H9 (cell line): Measurements from ENCODE around the gene MED7. TPM values are rescaled to one million over a fixed set of nuclear protein-coding genes. Genes with fewer than 3 reads are reported as not detected.

Source experiments
- DNase-seq: peaks from one replicate; pipeline ENCODE4 v3.0.0-alpha.2; 2017
- H2AFZ ChIP-seq: one replicate; pipeline ENCODE4 v1.6.1; 2013; ENCODE audit warnings: mild to moderate bottlenecking, low read length, control low read depth, moderate library complexity
- H2AK5ac ChIP-seq: 2 replicates; pipeline ENCODE4 v1.6.1; 2013; ENCODE audit warnings: low read length, control low read depth, mixed read lengths; ENCODE audit not compliant: insufficient read length
- H2BK120ac ChIP-seq: one replicate; pipeline ENCODE4 v1.6.1; 2013; ENCODE audit warnings: low read depth, mild to moderate bottlenecking, low read length, control low read depth, inconsistent platforms; ENCODE audit not compliant: poor library complexity, severe bottlenecking
- H2BK12ac ChIP-seq: 2 replicates; pipeline ENCODE4 v1.6.1; 2013; ENCODE audit warnings: low read length, control low read depth, mixed read lengths, low read depth; ENCODE audit not compliant: insufficient read length
- H2BK15ac ChIP-seq: 2 replicates; pipeline ENCODE4 v1.6.1; 2013; ENCODE audit warnings: low read depth, low read length, control low read depth
- H2BK20ac ChIP-seq: one replicate; pipeline ENCODE4 v1.6.1; 2013; ENCODE audit warnings: low read depth, mild to moderate bottlenecking, low read length, control low read depth, inconsistent platforms; ENCODE audit not compliant: poor library complexity, severe bottlenecking
- H2BK5ac ChIP-seq: 2 replicates; pipeline ENCODE4 v1.6.1; 2013; ENCODE audit warnings: low read length, control low read depth, mixed read lengths; ENCODE audit not compliant: insufficient read length
- H3K14ac ChIP-seq: 2 replicates; pipeline ENCODE4 v1.6.1; 2013; ENCODE audit warnings: low read length, control low read depth; ENCODE audit not compliant: insufficient read depth
- H3K18ac ChIP-seq: 2 replicates; pipeline ENCODE4 v1.6.1; 2013; ENCODE audit warnings: low read depth, mild to moderate bottlenecking, mixed read lengths, low read length, control low read depth; ENCODE audit not compliant: insufficient read length
- H3K23ac ChIP-seq: 2 replicates; pipeline ENCODE4 v1.6.1; 2013; ENCODE audit warnings: low read length, control low read depth, mixed read lengths, low read depth; ENCODE audit not compliant: insufficient read length
- H3K23me2 ChIP-seq: 2 replicates; pipeline ENCODE4 v1.6.1; 2013; ENCODE audit warnings: low read depth, mild to moderate bottlenecking, mixed read lengths, low read length, control low read depth; ENCODE audit not compliant: insufficient read length, poor library complexity, severe bottlenecking
- H3K27ac ChIP-seq: 2 replicates; pipeline ENCODE4 v1.5.1; 2013; ENCODE audit warnings: low read length, control low read depth, mixed read lengths, low read depth; ENCODE audit not compliant: insufficient read length
- H3K27me3 ChIP-seq: 2 replicates; pipeline ENCODE4 v1.6.1; 2013; ENCODE audit warnings: low read length, control low read depth, inconsistent platforms; ENCODE audit not compliant: insufficient read depth
- H3K4ac ChIP-seq: 2 replicates; pipeline ENCODE4 v1.6.1; 2013; ENCODE audit warnings: low read depth, mild to moderate bottlenecking, control low read depth, inconsistent platforms, low read length, moderate library complexity
- H3K4me1 ChIP-seq: 2 replicates; pipeline ENCODE4 v1.6.1; 2013; ENCODE audit warnings: low read length, control low read depth, inconsistent platforms; ENCODE audit not compliant: insufficient read depth
- H3K4me2 ChIP-seq: 2 replicates; pipeline ENCODE4 v1.6.1; 2013; ENCODE audit warnings: low read length, control low read depth, mixed read lengths; ENCODE audit not compliant: insufficient read length, insufficient read depth
- H3K56ac ChIP-seq: 2 replicates; pipeline ENCODE4 v1.6.1; 2013; ENCODE audit warnings: low read depth, mild to moderate bottlenecking, mixed read lengths, low read length, control low read depth; ENCODE audit not compliant: insufficient read length
- H3K79me1 ChIP-seq: 2 replicates; pipeline ENCODE4 v1.6.1; 2013; ENCODE audit warnings: low read depth, mild to moderate bottlenecking, moderate library complexity, low read length, control low read depth, inconsistent platforms; ENCODE audit not compliant: insufficient read depth, poor library complexity, severe bottlenecking
- H3K79me2 ChIP-seq: 2 replicates; pipeline ENCODE4 v1.6.1; 2013; ENCODE audit warnings: low read length, control low read depth, inconsistent platforms; ENCODE audit not compliant: insufficient read depth
- H3K9ac ChIP-seq: 2 replicates; pipeline ENCODE4 v1.6.1; 2013; ENCODE audit warnings: low read length, control low read depth, mixed read lengths; ENCODE audit not compliant: insufficient read length; ENCODE audit errors: extremely low read depth
- H3K9me3 ChIP-seq: one replicate; pipeline ENCODE4 v1.6.1; 2013; ENCODE audit warnings: low read depth, low read length, inconsistent platforms; ENCODE audit not compliant: control insufficient read depth
- H3T11ph ChIP-seq: one replicate; pipeline ENCODE4 v1.6.1; 2013; ENCODE audit warnings: mild to moderate bottlenecking, low read length, control low read depth, inconsistent platforms
- H4K20me1 ChIP-seq: one replicate; pipeline ENCODE4 v1.6.1; 2013; ENCODE audit not compliant: control insufficient read depth, insufficient read length, insufficient read depth
- H4K5ac ChIP-seq: 2 replicates; pipeline ENCODE4 v1.6.1; 2013; ENCODE audit warnings: low read depth, mild to moderate bottlenecking, mixed read lengths, low read length, control low read depth; ENCODE audit not compliant: insufficient read length
- H4K8ac ChIP-seq: replicated peaks from 2 replicates; pipeline ENCODE4 v1.6.1; 2013; ENCODE audit warnings: low read length, control low read depth, mixed read lengths, low read depth; ENCODE audit not compliant: insufficient read length
- H4K91ac ChIP-seq: 2 replicates; pipeline ENCODE4 v1.6.1; 2013; ENCODE audit warnings: low read depth, mild to moderate bottlenecking, moderate library complexity, mixed read lengths, low read length, control low read depth; ENCODE audit not compliant: insufficient read length
- H3K27ac Mint-ChIP-seq, 3 experiments: 2 replicates in 2 of 3; 3 replicates in 1 of 3; pipeline ENCODE4 v1.8.0; 2020 to 2021; ENCODE audit warnings: mixed read lengths in 3 of 3, mild to moderate bottlenecking in 1 of 3, moderate library complexity in 1 of 3
- H3K27me3 Mint-ChIP-seq: 2 replicates; pipeline ENCODE4 v1.8.0; 2021; ENCODE audit warnings: low read depth, mild to moderate bottlenecking, moderate library complexity, mixed read lengths
- H3K36me3 Mint-ChIP-seq, 3 experiments: 2 replicates in 2 of 3; 3 replicates in 1 of 3; pipeline ENCODE4 v1.8.0; 2020 to 2021; ENCODE audit warnings: low read depth in 3 of 3, mixed read lengths in 3 of 3; ENCODE audit not compliant: insufficient read depth in 1 of 3
- H3K4me1 Mint-ChIP-seq, 2 experiments: 2 replicates each; pipeline ENCODE4 v1.8.0; 2020; ENCODE audit warnings: mixed read lengths in 2 of 2
- H3K4me3 Mint-ChIP-seq, 2 experiments: 2 replicates in 1 of 2; 3 replicates in 1 of 2; pipeline ENCODE4 v1.8.0; 2020 to 2021; ENCODE audit warnings: mild to moderate bottlenecking in 2 of 2, mixed read lengths in 2 of 2, moderate library complexity in 1 of 2
- H3K9me3 Mint-ChIP-seq, 2 experiments: 2 replicates in 1 of 2; 3 replicates in 1 of 2; pipeline ENCODE4 v1.8.0; 2020; ENCODE audit warnings: mild to moderate bottlenecking in 2 of 2, mixed read lengths in 2 of 2, moderate library complexity in 1 of 2
- CTCF ChIP-seq: fragments of 200-600 bp; sonication (generic); conservative IDR thresholded peaks from 3 replicates; pipeline ENCODE4 v1.8.0; 2021; ENCODE audit warnings: antibody characterized with exemption, mild to moderate bottlenecking
- WGBS: extraction: QIAGEN DNeasy Blood & Tissue Kit; methylation state at CpG from one replicate; pipeline ENCODE4 v1.1.7; 2013; ENCODE audit warnings: missing lambda C conversion rate, low lambda C conversion rate, mixed read lengths; ENCODE audit not compliant: insufficient read length; ENCODE audit errors: extremely low coverage; 5-methylcytosine and 5-hydroxymethylcytosine counted together
- total RNA-seq: library from RNA; stranded (reverse); gene quantifications from 2 replicates; pipeline ENCODE4 v1.2.1, GENCODE V29; 2021

The MED7 gene
- total RNA-seq, 1 experiment from 2014 or later: 10.7 TPM

GRCh38 chr5:157159209-157159751 is 16.6 kb upstream of the MED7 start:
- no peaks in the 10 kb centered on the region for H3K9me3 Mint-ChIP-seq
- Histone ChIP-seq H4K91ac (no peak overlapping the region), H3K4me1 (no peaks in the 10 kb centered on the region), H2BK5ac (no peak overlapping the region), H2AFZ (no peak overlapping the region), H3K9me3 (no peaks in the 10 kb centered on the region), H3K23me2 (no peaks in the 10 kb centered on the region), H3K56ac (no peak overlapping the region), H3K79me1 (no peaks in the 10 kb centered on the region), H3K9ac (no peak overlapping the region), H3T11ph (no peak overlapping the region), H3K18ac (no peak overlapping the region), H3K23ac (no peak overlapping the region), H3K27me3 (no peaks in the 10 kb centered on the region), H4K8ac (no peak overlapping the region), H2BK120ac (no peak overlapping the region), H2BK20ac (no peak overlapping the region), H2AK5ac (no peak overlapping the region), H3K14ac (no peak overlapping the region), H3K4ac (no peak overlapping the region), H4K5ac (no peak overlapping the region), H2BK12ac (no peak overlapping the region), H4K20me1 (no peaks in the 10 kb centered on the region), H3K4me2 (no peak overlapping the region), H3K27ac (no peak overlapping the region), H2BK15ac (no peak overlapping the region), H3K79me2 (no peaks in the 10 kb centered on the region)
- no peaks in the 10 kb centered on the region; the same call in none of the 2 replicates for H3K27me3 Mint-ChIP-seq
- H3K4me3 Mint-ChIP-seq: no peak overlapping the region
- H3K4me1 Mint-ChIP-seq: no peaks in the 10 kb centered on the region
- TF ChIP-seq CTCF: no peak
- H3K36me3 Mint-ChIP-seq: no peaks in the 10 kb centered on the region
- no peak overlapping the region for H3K27ac Mint-ChIP-seq
- DNase-seq: no peak
- WGBS: no CpG with 5 or more reads among the region's 6 CpGs
